Chondrocyte (in vitro differentiated cells): ENCODE data around the gene MYRIP. TPM values are rescaled to one million over a fixed set of nuclear protein-coding genes. Genes with fewer than 3 reads are reported as not detected.
"Not testable (repeated sequence)": the region's sequence is repeated elsewhere in the genome, so short reads cannot be mapped to it uniquely, and the experiment has no call there.

Source experiments
- DNase-seq: peaks from one replicate; pipeline ENCODE4 v3.0.0; 2021; ENCODE audit warnings: mixed read lengths, low spot score
- H3K27ac Mint-ChIP-seq: one replicate; pipeline ENCODE4 v1.8.0; 2021; ENCODE audit warnings: mild to moderate bottlenecking, moderate library complexity, mixed read lengths; ENCODE audit not compliant: unreplicated experiment
- H3K27me3 Mint-ChIP-seq: 2 replicates; pipeline ENCODE4 v1.8.0; 2021; ENCODE audit warnings: low read depth, mixed read lengths
- H3K36me3 Mint-ChIP-seq: 2 replicates; pipeline ENCODE4 v1.8.0; 2021; ENCODE audit warnings: low read depth, mixed read lengths
- H3K4me1 Mint-ChIP-seq: 2 replicates; pipeline ENCODE4 v1.8.0; 2021; ENCODE audit warnings: low read depth, mild to moderate bottlenecking, mixed read lengths
- H3K4me3 Mint-ChIP-seq: one replicate; pipeline ENCODE4 v1.8.0; 2021; ENCODE audit warnings: mild to moderate bottlenecking, moderate library complexity, mixed read lengths; ENCODE audit not compliant: unreplicated experiment
- H3K9me3 Mint-ChIP-seq: 2 replicates; pipeline ENCODE4 v1.8.0; 2021; ENCODE audit warnings: low read depth, mixed read lengths
- CTCF ChIP-seq: fragments of 200-600 bp; sonication (generic); IDR thresholded peaks from 2 replicates; pipeline ENCODE4 v1.5.0; 2021; ENCODE audit warnings: antibody characterized with exemption, mild to moderate bottlenecking, moderate library complexity
- total RNA-seq: library from RNA; stranded (reverse); gene quantifications from 3 replicates; pipeline ENCODE4 v1.2.1, GENCODE V29; 2021

Gene MYRIP
- total RNA-seq, 1 donor from 2014 or later: 0.12 TPM

- H3K27me3 Mint-ChIP-seq: peaks cover 9% of the 10 kb centered on the region
- H3K27ac Mint-ChIP-seq: no peak overlapping the region
- DNase-seq: no peak
- H3K36me3 Mint-ChIP-seq: peaks cover 4% of the 10 kb centered on the region
- H3K9me3 Mint-ChIP-seq: peaks cover 22% of the 10 kb centered on the region
- no peak overlapping the region for H3K4me3 Mint-ChIP-seq
- no peaks in the 10 kb centered on the region for H3K4me1 Mint-ChIP-seq
- no peak for TF ChIP-seq CTCF
These were observed 215.1 kb downstream of the MYRIP start for GRCh38 chr3:40024526-40024925.

- not testable (repeated sequence) for H3K36me3 Mint-ChIP-seq, H3K27ac Mint-ChIP-seq, H3K4me1 Mint-ChIP-seq, DNase-seq, H3K4me3 Mint-ChIP-seq
- peaks cover 14% of the 10 kb centered on the region for H3K27me3 Mint-ChIP-seq
- H3K9me3 Mint-ChIP-seq: peaks cover 25% of the 10 kb centered on the region
These were observed 216.5 kb downstream of the MYRIP start for GRCh38 chr3:40025892-40026291.

GRCh38 chr3:40035177-40035576, 225.8 kb downstream of the MYRIP start:
- Mint-ChIP-seq H3K9me3 (peaks cover 10% of the 10 kb centered on the region), H3K4me1 (no peaks in the 10 kb centered on the region), H3K36me3 (peaks cover 5% of the 10 kb centered on the region), H3K27ac (no peak overlapping the region), H3K4me3 (no peak overlapping the region), H3K27me3 (peaks cover 11% of the 10 kb centered on the region)
- no peak for DNase-seq
- TF ChIP-seq CTCF: no peak

GRCh38 chr3:40037582-40037981, 228.2 kb downstream of the MYRIP start:
- no peak overlapping the region for H3K4me3 Mint-ChIP-seq
- no peak overlapping the region for H3K27ac Mint-ChIP-seq
- peaks cover 2% of the 10 kb centered on the region for H3K27me3 Mint-ChIP-seq
- peaks cover under 1% of the 10 kb centered on the region for H3K4me1 Mint-ChIP-seq
- no peak for DNase-seq
- no peaks in the 10 kb centered on the region for H3K9me3 Mint-ChIP-seq
- no peak for TF ChIP-seq CTCF
- peaks cover 1% of the 10 kb centered on the region for H3K36me3 Mint-ChIP-seq

GRCh38 chr3:40042752-40043443, 233.5 kb downstream of the MYRIP start:
- Mint-ChIP-seq H3K27ac (no peak overlapping the region), H3K9me3 (no peaks in the 10 kb centered on the region), H3K4me3 (no peak overlapping the region), H3K27me3 (no peaks in the 10 kb centered on the region), H3K36me3 (no peaks in the 10 kb centered on the region), H3K4me1 (peaks cover 15% of the 10 kb centered on the region)
- no peak for TF ChIP-seq CTCF
- no peak for DNase-seq

GRCh38 chr3:40043444-40043755, 234.0 kb downstream of the MYRIP start:
- Mint-ChIP-seq H3K27ac (no peak overlapping the region), H3K9me3 (no peaks in the 10 kb centered on the region), H3K4me1 (peaks cover 15% of the 10 kb centered on the region), H3K36me3 (no peaks in the 10 kb centered on the region), H3K27me3 (no peaks in the 10 kb centered on the region), H3K4me3 (no peak overlapping the region)
- TF ChIP-seq CTCF: no peak
- DNase-seq: no peak
